GM21360 (cell line): ENCODE data around the gene CRTC1.

Experiments
- ATAC-seq: cut with Tn5 transposase; IDR thresholded peaks from one replicate; pipeline ENCODE4 v1.9.1; 2021; ENCODE audit warnings: mild to moderate bottlenecking, moderate library complexity; ENCODE audit not compliant: unreplicated experiment

CRTC1 gene

GRCh38 chr19:18651300-18651699 lies 32.2 kb upstream of the CRTC1 start:
- no peak for ATAC-seq

GRCh38 chr19:18651733-18652132 lies 31.7 kb upstream of the CRTC1 start:
- no peak for ATAC-seq

- no peak for ATAC-seq
These were observed 29.6 kb upstream of the CRTC1 start for GRCh38 chr19:18653853-18654252.

GRCh38 chr19:18654469-18654868 lies 29.0 kb upstream of the CRTC1 start:
- no peak for ATAC-seq

GRCh38 chr19:18655173-18655844 lies 28.2 kb upstream of the CRTC1 start:
- ATAC-seq = no peak

GRCh38 chr19:18656337-18657086 lies 27.0 kb upstream of the CRTC1 start:
- ATAC-seq = no peak

GRCh38 chr19:18657590-18658365 lies 25.7 kb upstream of the CRTC1 start:
- no peak for ATAC-seq

GRCh38 chr19:18658366-18658855 lies 25.1 kb upstream of the CRTC1 start:
- ATAC-seq = no peak

- ATAC-seq = no peak
These were observed 24.0 kb upstream of the CRTC1 start for GRCh38 chr19:18659281-18660050.

GRCh38 chr19:18660051-18660910 lies 23.2 kb upstream of the CRTC1 start:
- no peak for ATAC-seq

- no peak for ATAC-seq
These were observed 22.4 kb upstream of the CRTC1 start for GRCh38 chr19:18660939-18661670.

- ATAC-seq = no peak
These were observed 20.3 kb upstream of the CRTC1 start for GRCh38 chr19:18662972-18663732.

GRCh38 chr19:18663940-18664530 lies 19.4 kb upstream of the CRTC1 start:
- no peak for ATAC-seq

- no peak for ATAC-seq
These were observed 17.7 kb upstream of the CRTC1 start for GRCh38 chr19:18665771-18666202.

GRCh38 chr19:18666317-18666716 lies 17.2 kb upstream of the CRTC1 start:
- no peak for ATAC-seq

- ATAC-seq = no peak
These were observed 16.7 kb upstream of the CRTC1 start for GRCh38 chr19:18666784-18667183.

- no peak for ATAC-seq
These were observed 15.8 kb upstream of the CRTC1 start for GRCh38 chr19:18667531-18668251.
